Kidney glomerular epithelial cell (primary cell): ENCODE measurements around the gene GNPNAT1.
"Not testable (repeated sequence)": the region's sequence is repeated elsewhere in the genome, so short reads cannot be mapped to it uniquely, and the experiment has no call there.

Source experiments
- DNase-seq: peaks from one replicate; lab custom pipeline; 2025; lab: John Stamatoyannopoulos, UW

GNPNAT1 gene

GRCh38 chr14:52729585-52729924, 61.9 kb downstream of the GNPNAT1 start:
- no peak for DNase-seq

GRCh38 chr14:52729035-52729434, 62.4 kb downstream of the GNPNAT1 start:
- not testable (repeated sequence) for DNase-seq

- not testable (repeated sequence) for DNase-seq
Observed at GRCh38 chr14:52727509-52727908, 63.9 kb downstream of the GNPNAT1 start.
